Gastroesophageal sphincter (tissue), 4 donors: ENCODE data around the gene IL2RA. TPM values are rescaled to one million over a fixed set of nuclear protein-coding genes. Genes with fewer than 3 reads are reported as not detected.
"Not testable (repeated sequence)": the region's sequence is repeated elsewhere in the genome, so short reads cannot be mapped to it uniquely, and the experiment has no call there.

Source experiments
- ATAC-seq: fragments of 150-250 bp; one replicate; pipeline ENCODE4 v1.9.1; 2016; ENCODE audit warnings: mild to moderate bottlenecking, moderate library complexity
- H3K27ac ChIP-seq, 4 donors: fragments of 200-600 bp; sonication (generic) in 3 of 4; 1 replicate in 3 of 4; 2 replicates in 1 of 4; pipeline ENCODE4 v1.5.1; 2016 to 2019
- H3K27me3 ChIP-seq: fragments of 200-600 bp; sonication (generic); one replicate; pipeline ENCODE4 v1.5.1; 2019
- H3K36me3 ChIP-seq, 2 donors: fragments of 200-600 bp; sonication (generic); one replicate each; pipeline ENCODE4 v1.5.1; 2019; ENCODE audit warnings: control low read depth in 1 of 2
- H3K4me1 ChIP-seq, 3 donors: fragments of 200-600 bp; sonication (generic); 1 replicate in 2 of 3; 2 replicates in 1 of 3; pipeline ENCODE4 v1.5.1; 2016 to 2019; ENCODE audit warnings: control low read depth in 2 of 3
- H3K4me3 ChIP-seq, 2 donors: fragments of 200-600 bp; sonication (generic); one replicate each; pipeline ENCODE4 v1.5.1; 2019; ENCODE audit warnings: mild to moderate bottlenecking in 1 of 2, moderate library complexity in 1 of 2
- H3K9me3 ChIP-seq, 3 donors: fragments of 200-600 bp; sonication (generic); one replicate each; pipeline ENCODE4 v1.5.1; 2017 to 2019; ENCODE audit warnings: control low read depth in 2 of 3
- EP300 ChIP-seq: sonication (generic); formaldehyde crosslinking; IDR thresholded peaks from one replicate; pipeline ENCODE4 v1.6.1; 2017; ENCODE audit warnings: antibody characterized with exemption, mild to moderate bottlenecking
- POLR2A ChIP-seq, 2 donors: fragments of 450-650 bp; IDR thresholded peaks; one replicate each; pipeline ENCODE4 v1.6.1; 2017; ENCODE audit warnings: antibody characterized with exemption in 2 of 2, mild to moderate bottlenecking in 2 of 2, moderate library complexity in 1 of 2
- POLR2AphosphoS5 ChIP-seq: sonication (generic); formaldehyde crosslinking; IDR thresholded peaks from one replicate; pipeline ENCODE4 v1.6.1; 2017; ENCODE audit warnings: antibody characterized with exemption
- WGBS, 2 donors: methylation state at CpG; one replicate each; pipeline ENCODE4 v1.1.5; 2018; ENCODE audit warnings: low coverage in 1 of 2; 5-methylcytosine and 5-hydroxymethylcytosine counted together
- total RNA-seq, 4 donors: library from RNA; depleted of rRNA; stranded (reverse); fragments of >200 nt; gene quantifications; one replicate each; pipeline ENCODE4 v1.1.0, GENCODE V29; 2016
- TF ChIP-seq, protein P1 (sequence below), 4 experiments: fragments of 200-600 bp in 2 of 4; fragments of 450-650 bp in 2 of 4; sonication (generic) in 1 of 4; IDR thresholded peaks; one replicate each; pipeline ENCODE4 v1.5.1; 2017 to 2019; ENCODE audit warnings: antibody characterized with exemption in 4 of 4, mild to moderate bottlenecking in 2 of 4, moderate library complexity in 2 of 4

The IL2RA gene
- total RNA-seq, 4 donors from 2014 or later = 0.31 to 16.3 (median 0.50) TPM

DNA sequence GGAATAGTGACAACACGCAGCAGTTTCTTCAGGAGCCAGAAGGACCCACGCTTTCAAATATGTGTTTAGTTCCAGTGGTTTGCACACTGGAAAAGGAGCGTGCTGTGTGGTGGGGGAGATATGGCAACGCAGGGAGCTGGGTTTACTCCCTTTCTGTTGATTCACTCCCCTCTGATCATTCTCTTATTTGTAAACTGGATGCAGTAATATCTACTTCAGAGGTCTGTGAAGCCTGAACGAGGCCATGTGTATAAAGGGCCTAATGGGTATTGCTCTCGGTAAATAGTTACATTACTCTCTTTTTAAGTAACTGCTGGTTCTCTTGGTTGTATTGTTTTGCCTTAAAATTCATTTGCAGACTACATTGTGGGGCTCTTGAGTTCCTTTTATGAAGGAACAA lies 45.9 kb upstream of the IL2RA start:
- WGBS, 2 donors = 77 to 92% methylated on average over 4 to 5 of the region's 6 CpGs
- Histone ChIP-seq H3K4me3 (no peak overlapping the region), H3K9me3 (no peaks in the 10 kb centered on the region), H3K27ac (no peak overlapping the region), H3K27me3 (no peaks in the 10 kb centered on the region), H3K36me3 (peaks cover 0 to 94% of the 10 kb centered on the region in 2 donors), H3K4me1 (peaks cover 0 to 20% (median 0%) of the 10 kb centered on the region in 3 donors)
- ATAC-seq = no peak
- TF ChIP-seq POLR2A (IDR thresholded peaks at IDR 0.05) (no peak), EP300 (no peak), POLR2AphosphoS5 (no peak)
- TF ChIP-seq, protein P1, sequence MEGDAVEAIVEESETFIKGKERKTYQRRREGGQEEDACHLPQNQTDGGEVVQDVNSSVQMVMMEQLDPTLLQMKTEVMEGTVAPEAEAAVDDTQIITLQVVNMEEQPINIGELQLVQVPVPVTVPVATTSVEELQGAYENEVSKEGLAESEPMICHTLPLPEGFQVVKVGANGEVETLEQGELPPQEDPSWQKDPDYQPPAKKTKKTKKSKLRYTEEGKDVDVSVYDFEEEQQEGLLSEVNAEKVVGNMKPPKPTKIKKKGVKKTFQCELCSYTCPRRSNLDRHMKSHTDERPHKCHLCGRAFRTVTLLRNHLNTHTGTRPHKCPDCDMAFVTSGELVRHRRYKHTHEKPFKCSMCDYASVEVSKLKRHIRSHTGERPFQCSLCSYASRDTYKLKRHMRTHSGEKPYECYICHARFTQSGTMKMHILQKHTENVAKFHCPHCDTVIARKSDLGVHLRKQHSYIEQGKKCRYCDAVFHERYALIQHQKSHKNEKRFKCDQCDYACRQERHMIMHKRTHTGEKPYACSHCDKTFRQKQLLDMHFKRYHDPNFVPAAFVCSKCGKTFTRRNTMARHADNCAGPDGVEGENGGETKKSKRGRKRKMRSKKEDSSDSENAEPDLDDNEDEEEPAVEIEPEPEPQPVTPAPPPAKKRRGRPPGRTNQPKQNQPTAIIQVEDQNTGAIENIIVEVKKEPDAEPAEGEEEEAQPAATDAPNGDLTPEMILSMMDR (IDR thresholded peaks at IDR 0.05) = no peak

GRCh38 chr10:6107616-6108015 lies 45.4 kb upstream of the IL2RA start:
- Histone ChIP-seq H3K36me3 (peaks cover 0 to 94% of the 10 kb centered on the region in 2 donors), H3K4me1 (peaks cover 0 to 20% (median 0%) of the 10 kb centered on the region in 3 donors)
- not testable (repeated sequence) for ATAC-seq, H3K27me3 ChIP-seq, H3K9me3 ChIP-seq, H3K4me3 ChIP-seq, H3K27ac ChIP-seq
- 80 to 100% methylated on average over 1 to 3 of the region's 3 CpGs for WGBS, 2 donors

DNA sequence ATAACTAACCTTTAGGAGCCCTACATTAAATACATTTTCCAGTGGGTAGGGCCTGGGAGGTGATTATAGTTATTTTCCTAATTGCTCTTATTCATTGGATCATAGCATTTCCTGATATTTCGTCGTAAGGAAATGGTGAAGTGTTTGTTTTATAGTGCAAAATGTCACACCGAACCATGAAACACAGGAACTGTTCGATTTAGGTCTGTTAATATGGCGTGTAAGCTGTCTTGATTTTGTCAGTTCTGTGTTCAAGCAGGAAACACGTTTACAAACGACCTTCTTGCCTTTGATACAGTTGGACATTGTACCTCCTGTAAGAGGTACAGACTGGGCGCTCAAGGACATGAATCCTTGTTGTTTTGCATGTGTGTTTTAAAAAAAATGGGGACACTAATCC lies 41.4 kb upstream of the IL2RA start:
- Histone ChIP-seq H3K4me1 (peaks cover 0 to 8% (median 0%) of the 10 kb centered on the region in 3 donors), H3K36me3 (peaks cover 0 to 93% of the 10 kb centered on the region in 2 donors), H3K4me3 (no peak overlapping the region), H3K27me3 (no peaks in the 10 kb centered on the region), H3K27ac (no peak overlapping the region), H3K9me3 (no peaks in the 10 kb centered on the region)
- no peak for TF ChIP-seq POLR2AphosphoS5
- TF ChIP-seq, protein P1 (IDR thresholded peaks at IDR 0.05) = no peak
- no peak for TF ChIP-seq POLR2A (IDR thresholded peaks at IDR 0.05)
- no peak for TF ChIP-seq EP300
- ATAC-seq = no peak
- 73 to 76% methylated on average over 8 of the region's 8 CpGs for WGBS, 2 donors

GRCh38 chr10:6102128-6102527 lies 40.0 kb upstream of the IL2RA start:
- H3K4me3 ChIP-seq = no peak overlapping the region
- H3K27ac ChIP-seq = no peak overlapping the region
- H3K36me3 ChIP-seq = peaks cover 0 to 92% of the 10 kb centered on the region in 2 donors
- H3K4me1 ChIP-seq = peaks cover 0 to 12% (median 0%) of the 10 kb centered on the region in 3 donors
- ATAC-seq = no peak
- H3K9me3 ChIP-seq = no peaks in the 10 kb centered on the region
- 72 to 88% methylated on average over 8 of the region's 8 CpGs for WGBS, 2 donors
- no peaks in the 10 kb centered on the region for H3K27me3 ChIP-seq
- TF ChIP-seq POLR2AphosphoS5 = no peak
- TF ChIP-seq, protein P1 (IDR thresholded peaks at IDR 0.05) = no peak
- TF ChIP-seq POLR2A (IDR thresholded peaks at IDR 0.05) = no peak
- no peak for TF ChIP-seq EP300

GRCh38 chr10:6101181-6101580 lies 39.0 kb upstream of the IL2RA start:
- TF ChIP-seq POLR2AphosphoS5 (no peak), POLR2A (IDR thresholded peaks at IDR 0.05) (no peak), EP300 (no peak)
- TF ChIP-seq, protein P1 (IDR thresholded peaks at IDR 0.05) = no peak
- H3K27me3 ChIP-seq = no peaks in the 10 kb centered on the region
- H3K9me3 ChIP-seq = no peaks in the 10 kb centered on the region
- no peak overlapping the region for H3K4me3 ChIP-seq
- H3K4me1 ChIP-seq = peaks cover 0 to 22% (median 3%) of the 10 kb centered on the region in 3 donors
- ATAC-seq = no peak
- no peak overlapping the region for H3K27ac ChIP-seq
- WGBS, 2 donors = 73 to 86% methylated on average over 3 to 8 of the region's 8 CpGs
- peaks cover 0 to 86% of the 10 kb centered on the region in 2 donors for H3K36me3 ChIP-seq
